ENCODE data around the gene ARID5B.

- no peak for TF ChIP-seq CTCF (conservative IDR thresholded peaks at IDR 0.05 in 1 of 2, IDR thresholded peaks at IDR 0.05 in 1 of 2; ENCODE audit: extremely low read depth in 1 of 2, insufficient read depth in 1 of 2, low read depth in 1 of 2, low read length in 2 of 2)
- no peak for TF ChIP-seq EZH2 (IDR thresholded peaks at IDR 0.05; ENCODE audit: borderline replicate concordance, low read length)
Observed at GRCh38 chr10:62027841-62028501, 126.5 kb downstream of the ARID5B start.

Data from mammary epithelial cell (primary cell).